NT2/D1 (cell line): ENCODE data around the gene CAMK1D.
"Not testable (repeated sequence)": the region's sequence is repeated elsewhere in the genome, so short reads cannot be mapped to it uniquely, and the experiment has no call there.

Experiments used
- DNase-seq: peaks from one replicate; pipeline ENCODE4 v3.0.0-alpha.2; 2011; ENCODE audit warnings: low read depth, low spot score
- H3K27me3 ChIP-seq: 2 replicates; pipeline ENCODE4 v1.6.0; 2011; ENCODE audit warnings: mild to moderate bottlenecking; ENCODE audit not compliant: insufficient read length, insufficient read depth
- H3K36me3 ChIP-seq: 2 replicates; pipeline ENCODE4 v1.6.1; 2011; ENCODE audit warnings: mild to moderate bottlenecking, low read length, mixed read lengths; ENCODE audit not compliant: insufficient read depth, insufficient read length
- H3K4me1 ChIP-seq: 2 replicates; pipeline ENCODE4 v1.5.1; 2011; ENCODE audit not compliant: insufficient read depth, insufficient read length
- H3K4me3 ChIP-seq: 2 replicates; pipeline ENCODE4 v1.5.1; 2011; ENCODE audit warnings: low read depth; ENCODE audit not compliant: insufficient read length
- H3K9ac ChIP-seq: 2 replicates; pipeline ENCODE4 v1.6.0; 2011; ENCODE audit warnings: low read depth; ENCODE audit not compliant: insufficient read length
- H3K9me3 ChIP-seq: 2 replicates; pipeline ENCODE4 v1.5.1; 2011; ENCODE audit warnings: mild to moderate bottlenecking, low read length; ENCODE audit not compliant: insufficient read depth
- SUZ12 ChIP-seq: IDR thresholded peaks from 2 replicates; pipeline ENCODE4 v1.6.1; 2011; ENCODE audit not compliant: insufficient read length, insufficient read depth; ENCODE audit errors: extremely low read depth
- YY1 ChIP-seq: IDR thresholded peaks from 2 replicates; pipeline ENCODE4 v1.6.1; 2011; ENCODE audit not compliant: insufficient read length, insufficient read depth
- ZNF274 ChIP-seq: IDR thresholded peaks from 2 replicates; pipeline ENCODE4 v1.6.1; 2011; ENCODE audit warnings: mild to moderate bottlenecking, low read depth, low read length

CAMK1D gene

GRCh38 chr10:12332572-12333379, 16.6 kb upstream of the CAMK1D start:
- H3K9ac ChIP-seq: no peak overlapping the region
- DNase-seq: no peak
- H3K9me3 ChIP-seq: no peaks in the 10 kb centered on the region
- no peak overlapping the region for H3K4me3 ChIP-seq
- no peaks in the 10 kb centered on the region for H3K27me3 ChIP-seq
- no peaks in the 10 kb centered on the region for H3K4me1 ChIP-seq
- no peaks in the 10 kb centered on the region for H3K36me3 ChIP-seq
- TF ChIP-seq YY1 (no peak), SUZ12 (no peak), ZNF274 (no peak)

GRCh38 chr10:12333380-12334185, 15.8 kb upstream of the CAMK1D start:
- no peaks in the 10 kb centered on the region for H3K27me3 ChIP-seq
- H3K9ac ChIP-seq: no peak overlapping the region
- TF ChIP-seq YY1 (no peak), ZNF274 (no peak), SUZ12 (no peak)
- H3K36me3 ChIP-seq: no peaks in the 10 kb centered on the region
- no peaks in the 10 kb centered on the region for H3K9me3 ChIP-seq
- DNase-seq: no peak
- H3K4me3 ChIP-seq: no peak overlapping the region
- H3K4me1 ChIP-seq: no peaks in the 10 kb centered on the region

GRCh38 chr10:12334186-12334530, 15.2 kb upstream of the CAMK1D start:
- no peak overlapping the region for H3K9ac ChIP-seq

GRCh38 chr10:12335169-12335568, 14.2 kb upstream of the CAMK1D start:
- H3K9ac ChIP-seq, H3K27me3 ChIP-seq, H3K9me3 ChIP-seq, DNase-seq, H3K36me3 ChIP-seq, H3K4me3 ChIP-seq, H3K4me1 ChIP-seq: not testable (repeated sequence)

More at GRCh38 chr10:12334186-12334530, 15.2 kb upstream of the CAMK1D start:
- Histone ChIP-seq H3K36me3 (no peaks in the 10 kb centered on the region), H3K4me3 (no peak overlapping the region), H3K9me3 (no peaks in the 10 kb centered on the region), H3K4me1 (no peaks in the 10 kb centered on the region), H3K27me3 (no peaks in the 10 kb centered on the region)
- no peak for DNase-seq
- no peak for TF ChIP-seq ZNF274
- TF ChIP-seq YY1: no peak

- H3K4me3 ChIP-seq: no peak overlapping the region
- DNase-seq: no peak
- H3K4me1 ChIP-seq: no peaks in the 10 kb centered on the region
These were observed 11.6 kb upstream of the CAMK1D start for GRCh38 chr10:12337453-12338372.

GRCh38 chr10:12338981-12339380, 10.4 kb upstream of the CAMK1D start:
- no peak overlapping the region for H3K9ac ChIP-seq
- no peaks in the 10 kb centered on the region for H3K27me3 ChIP-seq
- H3K36me3 ChIP-seq: no peaks in the 10 kb centered on the region
- no peak overlapping the region for H3K4me3 ChIP-seq
- no peak for DNase-seq
- H3K4me1 ChIP-seq: no peaks in the 10 kb centered on the region
- H3K9me3 ChIP-seq: no peaks in the 10 kb centered on the region
- no peak for TF ChIP-seq ZNF274
- no peak for TF ChIP-seq SUZ12
- no peak for TF ChIP-seq YY1

More at GRCh38 chr10:12337453-12338372, 11.6 kb upstream of the CAMK1D start:
- TF ChIP-seq ZNF274: no peak
- no peak for TF ChIP-seq SUZ12
- TF ChIP-seq YY1: no peak
- no peaks in the 10 kb centered on the region for H3K27me3 ChIP-seq
- H3K36me3 ChIP-seq: no peaks in the 10 kb centered on the region
- no peaks in the 10 kb centered on the region for H3K9me3 ChIP-seq
- H3K9ac ChIP-seq: no peak overlapping the region

GRCh38 chr10:12340371-12340770, 9.0 kb upstream of the CAMK1D start:
- no peaks in the 10 kb centered on the region for H3K4me1 ChIP-seq
- TF ChIP-seq ZNF274 (no peak), SUZ12 (no peak), YY1 (no peak)
- H3K4me3 ChIP-seq: no peak overlapping the region
- no peaks in the 10 kb centered on the region for H3K27me3 ChIP-seq
- no peak overlapping the region for H3K9ac ChIP-seq
- DNase-seq: no peak
- no peaks in the 10 kb centered on the region for H3K36me3 ChIP-seq
- no peaks in the 10 kb centered on the region for H3K9me3 ChIP-seq
